Tibial nerve (tissue), 4 donors: ENCODE results near the gene NEDD4. TPM values are rescaled to one million over a fixed set of nuclear protein-coding genes. Genes with fewer than 3 reads are reported as not detected.

Experiments used
- DNase-seq, 2 donors: peaks; one replicate each; pipeline ENCODE4 v3.0.0-alpha.2; 2019; ENCODE audit warnings: low spot score in 2 of 2
- H3K27ac ChIP-seq, 4 donors: fragments of 200-600 bp; sonication (generic) in 3 of 4; one replicate each; pipeline ENCODE4 v1.5.1; 2017 to 2019; ENCODE audit warnings: mild to moderate bottlenecking in 1 of 4
- H3K27me3 ChIP-seq, 2 donors: fragments of 200-600 bp; sonication (generic) in 1 of 2; one replicate each; pipeline versions ENCODE4 v1.5.1 to v1.6.0; 2017 to 2019
- H3K36me3 ChIP-seq, 3 donors: fragments of 200-600 bp; sonication (generic); one replicate each; pipeline ENCODE4 v1.5.1; 2018 to 2019
- H3K4me1 ChIP-seq, 4 donors: fragments of 200-600 bp; sonication (generic) in 3 of 4; one replicate each; pipeline ENCODE4 v1.5.1; 2017 to 2019
- H3K4me3 ChIP-seq, 4 donors: fragments of 200-600 bp; sonication (generic) in 3 of 4; one replicate each; pipeline ENCODE4 v1.5.1; 2017 to 2019; ENCODE audit warnings: mild to moderate bottlenecking in 1 of 4, moderate library complexity in 1 of 4
- H3K9me3 ChIP-seq, 4 donors: fragments of 200-600 bp; sonication (generic) in 3 of 4; one replicate each; pipeline ENCODE4 v1.5.1; 2017 to 2019
- EP300 ChIP-seq, 2 donors: sonication (generic); formaldehyde crosslinking; IDR thresholded peaks; one replicate each; pipeline ENCODE4 v1.6.1; 2017; ENCODE audit warnings: antibody characterized with exemption in 2 of 2, mild to moderate bottlenecking in 1 of 2
- POLR2A ChIP-seq, 2 donors: fragments of 450-650 bp; IDR thresholded peaks; one replicate each; pipeline ENCODE4 v1.6.1; 2017; ENCODE audit warnings: antibody characterized with exemption in 2 of 2, mild to moderate bottlenecking in 2 of 2, moderate library complexity in 2 of 2
- WGBS, 2 donors: methylation state at CpG; one replicate each; pipeline ENCODE4 v1.1.5; 2018; 5-methylcytosine and 5-hydroxymethylcytosine counted together
- total RNA-seq, 4 donors: library from RNA; depleted of rRNA; stranded (reverse); fragments of >200 nt; gene quantifications; one replicate each; pipeline ENCODE4 v1.1.0, GENCODE V29; 2016
- TF ChIP-seq, protein P1 (sequence below), 5 experiments: fragments of 200-600 bp in 3 of 5; fragments of 450-650 bp in 2 of 5; sonication (generic) in 3 of 5; IDR thresholded peaks; one replicate each; pipeline ENCODE4 v1.5.1; 2016 to 2019; ENCODE audit warnings: antibody characterized with exemption in 5 of 5, mild to moderate bottlenecking in 3 of 5, moderate library complexity in 2 of 5

Gene NEDD4
- total RNA-seq, 4 donors from 2014 or later: 8.4 to 12.9 (median 12.2) TPM

DNA sequence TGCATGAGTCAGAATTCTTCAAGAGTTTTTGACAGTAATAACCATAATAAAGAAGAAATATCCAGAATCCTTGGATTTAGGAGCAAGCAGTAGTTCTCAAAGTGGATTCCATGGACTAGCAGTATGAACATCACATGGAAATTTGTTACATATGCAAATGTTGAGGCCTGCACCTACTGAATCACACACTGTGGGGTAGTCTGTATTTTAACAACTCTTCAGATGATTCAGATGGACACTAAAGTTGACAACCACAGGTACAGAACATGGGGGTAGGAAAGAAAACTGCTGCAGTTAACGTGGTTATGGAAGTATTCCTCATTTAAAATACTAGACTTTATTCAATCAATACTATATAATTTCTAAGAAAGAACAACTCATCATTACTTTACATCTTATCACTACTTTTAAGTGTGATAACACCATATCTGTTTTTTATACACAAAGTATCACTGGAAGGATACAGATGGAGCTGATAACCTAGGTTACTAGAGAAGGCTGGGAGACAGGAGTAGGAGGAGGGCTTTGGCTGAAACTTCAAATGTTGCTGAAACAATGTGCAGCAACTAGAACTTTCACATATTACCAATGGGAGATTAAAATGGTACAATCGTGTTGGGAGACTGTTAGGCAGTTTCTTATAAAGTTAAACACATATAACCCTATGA, 11.7 kb downstream of the NEDD4 start:
- H3K27ac ChIP-seq: no peak overlapping the region
- WGBS, 2 donors: 57 to 63% methylated on average over 2 of the region's 2 CpGs
- DNase-seq: no peak
- no peak overlapping the region for H3K4me3 ChIP-seq
- H3K4me1 ChIP-seq: no peaks in the 10 kb centered on the region
- H3K9me3 ChIP-seq: no peaks in the 10 kb centered on the region
- no peaks in the 10 kb centered on the region for H3K27me3 ChIP-seq
- H3K36me3 ChIP-seq: no peaks in the 10 kb centered on the region
- no peak for TF ChIP-seq EP300 (IDR thresholded peaks at IDR 0.05)
- TF ChIP-seq POLR2A (IDR thresholded peaks at IDR 0.05): no peak
- TF ChIP-seq, protein P1, sequence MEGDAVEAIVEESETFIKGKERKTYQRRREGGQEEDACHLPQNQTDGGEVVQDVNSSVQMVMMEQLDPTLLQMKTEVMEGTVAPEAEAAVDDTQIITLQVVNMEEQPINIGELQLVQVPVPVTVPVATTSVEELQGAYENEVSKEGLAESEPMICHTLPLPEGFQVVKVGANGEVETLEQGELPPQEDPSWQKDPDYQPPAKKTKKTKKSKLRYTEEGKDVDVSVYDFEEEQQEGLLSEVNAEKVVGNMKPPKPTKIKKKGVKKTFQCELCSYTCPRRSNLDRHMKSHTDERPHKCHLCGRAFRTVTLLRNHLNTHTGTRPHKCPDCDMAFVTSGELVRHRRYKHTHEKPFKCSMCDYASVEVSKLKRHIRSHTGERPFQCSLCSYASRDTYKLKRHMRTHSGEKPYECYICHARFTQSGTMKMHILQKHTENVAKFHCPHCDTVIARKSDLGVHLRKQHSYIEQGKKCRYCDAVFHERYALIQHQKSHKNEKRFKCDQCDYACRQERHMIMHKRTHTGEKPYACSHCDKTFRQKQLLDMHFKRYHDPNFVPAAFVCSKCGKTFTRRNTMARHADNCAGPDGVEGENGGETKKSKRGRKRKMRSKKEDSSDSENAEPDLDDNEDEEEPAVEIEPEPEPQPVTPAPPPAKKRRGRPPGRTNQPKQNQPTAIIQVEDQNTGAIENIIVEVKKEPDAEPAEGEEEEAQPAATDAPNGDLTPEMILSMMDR (IDR thresholded peaks at IDR 0.05): no peak

DNA sequence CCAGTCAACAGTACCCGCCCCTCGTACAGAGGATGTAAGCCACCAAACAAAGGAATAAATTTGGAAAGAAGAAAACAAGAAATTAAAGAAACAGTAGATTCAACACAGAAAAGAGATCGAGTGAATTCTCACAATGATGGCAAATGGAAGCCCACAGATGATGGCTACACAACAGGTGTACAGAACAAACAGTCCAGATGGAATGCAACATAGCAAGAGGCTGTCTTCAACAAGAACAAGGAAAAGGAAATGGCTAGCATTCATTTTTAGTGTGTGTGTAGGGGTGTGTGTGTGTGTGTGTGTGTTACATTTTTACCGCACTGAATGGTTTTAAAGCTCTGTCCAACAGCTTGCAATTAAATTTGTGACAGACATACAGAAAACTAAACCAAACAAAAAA, 12.9 kb downstream of the NEDD4 start:
- Histone ChIP-seq H3K27ac (no peak overlapping the region), H3K9me3 (no peaks in the 10 kb centered on the region), H3K27me3 (no peaks in the 10 kb centered on the region), H3K4me3 (no peak overlapping the region), H3K36me3 (no peaks in the 10 kb centered on the region), H3K4me1 (no peaks in the 10 kb centered on the region)
- no peak for DNase-seq
- 92 to 93% methylated on average over 4 of the region's 4 CpGs for WGBS, 2 donors
- TF ChIP-seq, protein P1 (IDR thresholded peaks at IDR 0.05): no peak
- no peak for TF ChIP-seq POLR2A (IDR thresholded peaks at IDR 0.05)
- TF ChIP-seq EP300 (IDR thresholded peaks at IDR 0.05): no peak

DNA sequence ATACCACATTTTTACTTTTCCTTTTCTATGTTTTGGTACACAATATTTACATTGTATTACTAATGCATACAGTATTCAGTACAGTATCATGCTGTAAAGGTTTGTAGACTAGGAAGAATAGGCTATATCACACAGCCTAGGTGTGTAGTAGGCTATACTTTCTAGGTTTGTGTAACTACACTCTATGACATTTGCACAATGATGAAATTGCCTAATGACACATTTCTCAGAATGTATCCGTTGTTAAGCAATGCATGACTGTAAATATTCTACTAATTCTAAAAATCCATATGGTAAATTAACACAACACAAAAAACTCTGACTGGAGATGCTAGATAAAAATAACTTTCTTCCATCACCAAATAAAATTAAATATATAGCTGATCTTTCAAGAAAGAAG, 16.2 kb downstream of the NEDD4 start:
- Histone ChIP-seq H3K4me1 (no peaks in the 10 kb centered on the region), H3K27me3 (no peaks in the 10 kb centered on the region), H3K4me3 (no peak overlapping the region), H3K27ac (no peak overlapping the region), H3K9me3 (no peaks in the 10 kb centered on the region), H3K36me3 (no peaks in the 10 kb centered on the region)
- WGBS, 2 donors: 92 to 93% methylated on average over 1 of the region's 1 CpG
- TF ChIP-seq POLR2A (IDR thresholded peaks at IDR 0.05) (no peak), EP300 (IDR thresholded peaks at IDR 0.05) (no peak)
- TF ChIP-seq, protein P1 (IDR thresholded peaks at IDR 0.05): no peak
- DNase-seq: no peak

DNA sequence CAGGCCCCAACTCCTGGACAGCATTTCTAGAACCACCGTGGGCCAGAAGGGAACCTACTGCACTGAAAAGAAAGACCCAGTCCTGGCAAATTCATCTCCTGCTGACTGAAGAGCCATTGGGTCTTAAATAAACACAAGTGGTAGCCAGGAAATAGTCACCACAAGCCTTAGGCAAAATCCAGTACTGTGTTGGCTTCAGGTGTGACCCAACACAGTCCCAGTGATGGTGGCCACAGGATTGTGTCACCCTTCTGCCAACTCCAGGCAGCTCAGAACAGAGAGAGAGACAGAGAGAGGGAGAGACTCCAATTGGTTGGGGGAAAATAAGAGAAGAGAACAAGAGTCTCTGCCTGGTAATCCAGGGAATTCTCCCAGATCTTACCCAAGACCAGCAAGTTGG, 23.1 kb downstream of the NEDD4 start:
- 90 to 100% methylated on average over 1 of the region's 1 CpG for WGBS, 2 donors
- Histone ChIP-seq H3K4me3 (no peak overlapping the region), H3K9me3 (no peaks in the 10 kb centered on the region), H3K27ac (no peak overlapping the region), H3K27me3 (no peaks in the 10 kb centered on the region), H3K4me1 (no peaks in the 10 kb centered on the region), H3K36me3 (peaks cover 0 to 6% (median 0%) of the 10 kb centered on the region in 3 donors)
- no peak for DNase-seq
- TF ChIP-seq POLR2A (IDR thresholded peaks at IDR 0.05) (no peak), EP300 (IDR thresholded peaks at IDR 0.05) (no peak)
- TF ChIP-seq, protein P1 (IDR thresholded peaks at IDR 0.05): no peak

DNA sequence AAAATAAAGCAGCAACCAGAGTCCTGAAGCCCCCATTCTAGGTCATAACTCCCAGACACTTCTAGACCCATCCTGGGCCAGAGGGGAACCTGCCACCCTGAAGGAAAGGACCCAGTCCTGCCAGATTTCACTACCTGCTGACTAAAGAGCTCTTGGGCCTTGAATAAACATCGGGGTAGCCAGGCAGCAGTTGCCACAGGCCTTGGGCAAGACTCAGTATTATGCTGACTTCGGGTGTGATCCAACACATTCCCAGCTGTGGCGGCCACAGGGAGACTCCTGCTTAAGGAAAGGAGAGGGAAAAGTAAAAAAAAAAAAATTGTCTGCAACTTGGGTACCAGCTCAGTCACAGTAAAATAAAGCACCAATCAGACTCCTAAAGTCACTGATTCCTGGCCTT, 23.8 kb downstream of the NEDD4 start:
- H3K4me1 ChIP-seq: no peaks in the 10 kb centered on the region
- no peaks in the 10 kb centered on the region for H3K9me3 ChIP-seq
- 70 to 95% methylated on average over 3 of the region's 3 CpGs for WGBS, 2 donors
- no peaks in the 10 kb centered on the region for H3K27me3 ChIP-seq
- peaks cover 0 to 13% (median 0%) of the 10 kb centered on the region in 3 donors for H3K36me3 ChIP-seq
- no peak for DNase-seq
- H3K27ac ChIP-seq: no peak overlapping the region
- H3K4me3 ChIP-seq: no peak overlapping the region
- TF ChIP-seq POLR2A (IDR thresholded peaks at IDR 0.05): no peak
- TF ChIP-seq EP300 (IDR thresholded peaks at IDR 0.05): no peak
- TF ChIP-seq, protein P1 (IDR thresholded peaks at IDR 0.05): no peak
